T47D (cell line): ENCODE data around the gene PLXNB1.
"Not testable (repeated sequence)": the region's sequence is repeated elsewhere in the genome, so short reads cannot be mapped to it uniquely, and the experiment has no call there.

Experiments
- DNase-seq, 2 experiments: peaks; one replicate each; pipeline versions ENCODE4 v3.0.0 to v3.0.0-alpha.2; 2011 to 2012; ENCODE audit warnings: low read depth in 1 of 2, low spot score in 1 of 2
- JUND ChIP-seq: IDR thresholded peaks from 2 replicates; pipeline ENCODE4 v1.6.1; 2012; ENCODE audit warnings: low read depth
- in situ Hi-C: cut with HindIII; loops from 2 replicates; pipeline ENCODE4 v1.10.0; 2016; ENCODE audit warnings: low sequenced_read_pairs, low pct_unique_long_range_greater_than_20kb

The PLXNB1 gene

DNA sequence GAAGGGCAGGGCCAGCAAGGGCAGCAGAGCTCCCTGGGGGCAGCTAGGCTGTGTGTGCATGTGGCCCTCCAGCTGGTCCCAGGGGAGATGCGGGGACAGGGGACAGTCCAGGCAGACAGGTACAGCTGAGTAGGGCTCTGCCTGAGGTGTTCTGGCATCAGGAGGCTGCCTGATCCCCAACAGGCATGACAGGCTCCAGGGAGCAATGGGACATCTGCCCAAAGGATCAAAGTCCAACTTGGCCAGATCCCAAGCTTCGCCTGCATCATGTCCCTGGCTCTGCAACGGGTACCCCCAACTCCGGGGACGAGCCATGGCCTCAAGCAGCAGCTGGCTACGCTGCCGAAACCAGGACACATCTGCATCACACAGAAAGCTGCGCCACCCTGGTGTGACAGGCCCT lies 38.4 kb upstream of the PLXNB1 start:
- in situ Hi-C loops = no loop called here
- TF ChIP-seq JUND = no peak
- no peak for DNase-seq

DNA sequence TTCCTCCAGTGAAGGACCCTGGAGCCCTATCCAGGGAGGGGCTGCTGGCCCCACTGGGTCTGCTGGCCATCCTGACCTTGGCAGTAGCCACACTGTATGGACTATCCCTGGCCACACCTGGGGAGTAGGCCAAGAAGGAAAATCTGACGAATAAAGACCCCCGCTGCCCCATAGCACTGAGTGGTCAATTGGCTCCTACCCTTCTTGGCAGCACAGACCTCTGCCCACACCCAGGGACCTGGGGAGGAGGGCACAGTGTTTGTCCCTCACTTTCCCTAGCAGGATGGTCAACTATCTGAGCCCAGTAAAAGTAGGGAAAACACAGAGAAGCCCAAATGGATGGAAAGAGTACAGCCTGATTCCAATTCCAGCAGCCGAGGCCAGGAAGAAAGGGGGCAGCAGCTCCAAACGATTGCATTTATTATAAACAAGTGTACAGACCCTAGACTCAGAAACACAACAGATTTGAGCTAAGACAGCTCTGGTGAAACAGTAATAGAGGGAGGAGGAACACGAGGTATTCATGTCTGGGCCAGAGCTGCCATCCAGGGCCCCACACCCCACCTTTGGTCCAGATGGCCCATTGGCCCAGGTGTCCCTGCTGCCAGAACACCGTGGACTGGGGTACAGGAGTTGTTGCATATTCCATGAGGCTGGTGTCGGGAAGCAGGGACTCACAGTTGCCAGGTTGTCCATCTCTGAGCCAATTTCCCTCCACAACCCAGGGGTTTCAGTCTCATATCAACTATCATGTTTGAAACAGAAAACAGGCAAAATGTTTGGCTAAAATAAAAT lies 37.8 kb upstream of the PLXNB1 start:
- in situ Hi-C loops = no loop called here
- TF ChIP-seq JUND = no peak

DNA sequence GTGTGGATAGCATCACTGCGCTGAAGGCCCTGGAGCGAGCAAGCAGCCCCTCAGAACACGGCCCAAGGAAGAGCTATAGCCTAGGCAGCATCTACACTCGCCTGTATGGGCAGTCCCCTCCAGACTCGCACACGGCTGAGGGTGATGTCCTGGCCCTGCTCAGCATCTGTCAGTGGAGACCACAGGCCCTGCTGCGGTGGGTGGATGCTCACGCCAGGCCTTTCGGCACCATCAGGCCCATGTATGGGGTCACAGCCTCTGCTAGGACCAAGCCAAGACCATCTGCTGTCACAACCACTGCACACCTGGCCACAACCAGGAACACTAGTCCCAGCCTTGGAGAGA lies 37.2 kb upstream of the PLXNB1 start:
- no peak for DNase-seq
- in situ Hi-C loops = no loop called here
- TF ChIP-seq JUND = no peak

More for the DNA sequence above, 37.8 kb upstream of the PLXNB1 start:
- no peak for DNase-seq

- DNase-seq = no peak
- in situ Hi-C loops = no loop called here
- no peak for TF ChIP-seq JUND
These were observed 36.7 kb upstream of the PLXNB1 start for GRCh38 chr3:48466386-48467109.

DNA sequence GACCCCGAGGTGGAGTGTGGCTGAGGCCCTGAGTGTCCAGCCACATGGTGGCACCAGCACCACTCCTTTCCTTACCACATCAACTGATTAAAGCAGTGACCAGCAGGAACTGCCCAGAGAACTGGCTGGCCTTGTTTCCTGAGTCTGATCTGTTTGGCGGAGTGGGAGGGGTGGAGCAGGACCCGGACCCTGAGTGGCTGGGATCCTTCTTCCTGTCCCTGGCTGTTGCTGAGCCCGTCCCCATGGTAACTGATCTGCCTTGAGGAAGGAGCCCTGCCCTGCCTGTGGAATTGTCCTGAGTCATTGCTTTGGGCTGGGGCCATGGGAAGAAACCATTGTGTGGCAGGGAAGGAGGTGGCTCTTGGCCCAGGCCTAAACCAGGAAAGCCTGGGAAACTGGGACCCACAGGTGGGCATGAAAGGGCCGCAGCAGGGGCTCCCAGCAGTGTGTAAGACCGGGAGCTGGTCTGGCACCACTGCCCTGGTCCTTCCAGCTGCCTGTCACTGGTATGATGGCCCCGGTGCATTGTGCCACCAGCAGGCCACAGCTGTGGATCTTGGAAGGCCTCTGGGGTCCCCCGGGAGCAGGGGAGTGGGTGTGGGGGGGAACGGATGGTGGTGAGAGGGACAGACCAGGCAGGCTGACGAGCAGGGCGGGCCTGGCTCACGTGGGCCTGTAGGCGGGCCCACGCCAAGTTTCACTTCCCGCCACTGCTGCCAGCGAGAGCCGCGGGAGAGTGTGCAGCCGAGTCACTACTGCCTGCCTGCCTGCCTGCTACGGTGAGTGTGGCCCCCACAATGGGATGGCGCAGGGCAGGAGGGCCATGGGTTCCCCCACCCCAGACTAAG lies 35.9 kb upstream of the PLXNB1 start:
- in situ Hi-C loops = no loop called here
- TF ChIP-seq JUND = no peak
- peak; percentile 87 to 96 for DNase-seq

GRCh38 chr3:48465237-48465530 lies 35.3 kb upstream of the PLXNB1 start:
- TF ChIP-seq JUND = no peak
- in situ Hi-C loops = no loop called here

GRCh38 chr3:48464713-48465221 lies 34.9 kb upstream of the PLXNB1 start:
- no peak for DNase-seq
- in situ Hi-C loops = no loop called here
- TF ChIP-seq JUND = no peak

More at GRCh38 chr3:48465237-48465530, 35.3 kb upstream of the PLXNB1 start:
- DNase-seq = no peak

- in situ Hi-C loops = no loop called here
- TF ChIP-seq JUND = no peak
These were observed 33.8 kb upstream of the PLXNB1 start for GRCh38 chr3:48463703-48464102.

GRCh38 chr3:48461767-48462166 lies 31.9 kb upstream of the PLXNB1 start:
- DNase-seq, in situ Hi-C loops: not testable (repeated sequence)

More at GRCh38 chr3:48463703-48464102, 33.8 kb upstream of the PLXNB1 start:
- no peak for DNase-seq

DNA sequence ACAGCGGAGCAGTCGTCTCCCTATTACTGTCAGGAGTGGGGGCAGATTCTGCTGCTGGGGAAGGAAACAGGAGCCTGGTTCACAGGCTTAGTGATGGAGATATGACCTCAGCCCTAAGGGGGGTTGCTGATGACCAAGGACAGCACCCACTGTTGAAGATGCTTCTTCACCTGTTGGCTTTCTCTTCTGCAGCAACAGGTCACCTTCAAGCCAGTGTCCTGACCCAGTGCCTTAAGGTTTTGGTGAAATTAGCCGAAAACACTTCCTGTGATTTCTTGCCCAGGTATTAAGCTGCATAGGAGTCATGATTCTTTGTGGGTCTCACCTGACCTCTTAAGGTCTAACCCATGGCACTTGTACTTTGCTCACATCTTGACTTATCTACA lies 30.6 kb upstream of the PLXNB1 start:
- in situ Hi-C loops = no loop called here
- no peak for TF ChIP-seq JUND
- DNase-seq = no peak

GRCh38 chr3:48459773-48460516 lies 30.1 kb upstream of the PLXNB1 start:
- DNase-seq = no peak
- in situ Hi-C loops = no loop called here
- no peak for TF ChIP-seq JUND

DNA sequence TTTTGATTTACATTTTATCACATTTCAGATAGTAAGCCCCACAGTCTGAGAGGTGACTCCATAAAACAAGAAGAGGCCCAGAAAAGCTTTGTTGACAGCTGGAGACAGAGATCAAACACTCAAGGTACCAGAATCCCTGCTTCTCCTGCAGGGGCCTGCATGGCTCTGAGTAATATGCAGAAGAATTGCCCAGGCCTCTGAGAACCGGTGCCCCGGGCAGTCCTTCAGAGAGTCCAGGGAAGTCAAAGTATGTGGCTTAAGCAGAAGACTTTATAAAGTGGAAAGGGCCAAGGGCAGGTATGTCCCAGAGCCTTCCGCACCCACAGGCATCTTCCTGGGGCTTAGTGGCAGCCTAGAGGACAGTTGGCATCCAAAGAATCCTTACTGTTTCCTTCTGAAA lies 29.4 kb upstream of the PLXNB1 start:
- in situ Hi-C loops = no loop called here
- no peak for DNase-seq
- TF ChIP-seq JUND = no peak
